GM12864 (cell line): ENCODE measurements around the gene SEMA4C.

ENCODE experiments used
- DNase-seq: peaks from one replicate; pipeline ENCODE4 v3.0.0-alpha.2; 2011; ENCODE audit warnings: low read depth
- H3K4me3 ChIP-seq: 2 replicates; pipeline ENCODE4 v1.5.1; 2011; ENCODE audit warnings: mild to moderate bottlenecking, low read depth, low read length, control low read depth
- TF ChIP-seq, protein P1 (sequence below): IDR thresholded peaks from 2 replicates; pipeline ENCODE4 v1.5.1; 2011; ENCODE audit warnings: low read depth, mild to moderate bottlenecking, moderate library complexity, low read length, control low read depth, inconsistent platforms; ENCODE audit errors: missing control alignments

Gene SEMA4C

DNA sequence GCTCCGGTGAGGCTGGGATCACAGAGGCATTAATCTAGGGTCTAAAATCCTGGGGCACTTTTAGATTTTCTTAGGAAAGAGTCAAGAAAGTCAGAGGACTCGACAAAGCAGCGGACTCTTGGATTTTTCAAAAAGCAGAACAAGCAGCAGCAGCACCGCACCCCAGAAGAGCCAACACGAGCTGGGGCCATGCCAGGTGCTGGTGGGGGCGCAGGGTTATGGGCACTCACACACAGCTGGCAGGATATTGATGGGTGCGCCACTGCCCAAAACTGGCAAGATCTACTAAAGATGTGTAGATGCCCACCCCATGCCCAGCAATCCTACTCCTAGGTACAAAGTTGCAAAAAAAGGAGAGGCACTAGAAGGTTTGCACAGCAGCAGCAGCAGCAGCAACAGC lies 33.9 kb upstream of the SEMA4C start:
- TF ChIP-seq, protein P1, sequence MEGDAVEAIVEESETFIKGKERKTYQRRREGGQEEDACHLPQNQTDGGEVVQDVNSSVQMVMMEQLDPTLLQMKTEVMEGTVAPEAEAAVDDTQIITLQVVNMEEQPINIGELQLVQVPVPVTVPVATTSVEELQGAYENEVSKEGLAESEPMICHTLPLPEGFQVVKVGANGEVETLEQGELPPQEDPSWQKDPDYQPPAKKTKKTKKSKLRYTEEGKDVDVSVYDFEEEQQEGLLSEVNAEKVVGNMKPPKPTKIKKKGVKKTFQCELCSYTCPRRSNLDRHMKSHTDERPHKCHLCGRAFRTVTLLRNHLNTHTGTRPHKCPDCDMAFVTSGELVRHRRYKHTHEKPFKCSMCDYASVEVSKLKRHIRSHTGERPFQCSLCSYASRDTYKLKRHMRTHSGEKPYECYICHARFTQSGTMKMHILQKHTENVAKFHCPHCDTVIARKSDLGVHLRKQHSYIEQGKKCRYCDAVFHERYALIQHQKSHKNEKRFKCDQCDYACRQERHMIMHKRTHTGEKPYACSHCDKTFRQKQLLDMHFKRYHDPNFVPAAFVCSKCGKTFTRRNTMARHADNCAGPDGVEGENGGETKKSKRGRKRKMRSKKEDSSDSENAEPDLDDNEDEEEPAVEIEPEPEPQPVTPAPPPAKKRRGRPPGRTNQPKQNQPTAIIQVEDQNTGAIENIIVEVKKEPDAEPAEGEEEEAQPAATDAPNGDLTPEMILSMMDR = no peak
- DNase-seq = no peak
- no peak overlapping the region for H3K4me3 ChIP-seq

DNA sequence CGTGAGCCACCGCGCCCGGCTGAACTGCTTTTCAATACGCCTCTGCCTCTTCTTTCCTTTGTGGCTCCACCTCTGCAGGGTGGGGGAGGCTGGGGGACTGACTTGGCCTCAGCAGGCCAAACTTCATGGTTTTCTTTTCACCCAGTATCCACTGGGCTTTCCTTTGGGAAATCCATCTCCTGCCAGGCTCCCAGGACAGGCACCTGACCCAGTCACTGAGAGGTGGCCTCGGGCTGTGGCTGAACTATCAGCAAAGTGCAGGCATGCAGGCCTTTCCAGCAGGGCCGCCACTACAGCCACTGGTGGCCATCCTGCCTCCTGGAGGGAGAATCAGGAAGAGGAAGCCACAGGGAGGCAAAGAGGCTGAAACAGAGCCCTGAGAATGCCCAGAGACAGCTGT lies 33.4 kb upstream of the SEMA4C start:
- H3K4me3 ChIP-seq = no peak overlapping the region
- TF ChIP-seq, protein P1 = no peak
- DNase-seq = no peak

DNA sequence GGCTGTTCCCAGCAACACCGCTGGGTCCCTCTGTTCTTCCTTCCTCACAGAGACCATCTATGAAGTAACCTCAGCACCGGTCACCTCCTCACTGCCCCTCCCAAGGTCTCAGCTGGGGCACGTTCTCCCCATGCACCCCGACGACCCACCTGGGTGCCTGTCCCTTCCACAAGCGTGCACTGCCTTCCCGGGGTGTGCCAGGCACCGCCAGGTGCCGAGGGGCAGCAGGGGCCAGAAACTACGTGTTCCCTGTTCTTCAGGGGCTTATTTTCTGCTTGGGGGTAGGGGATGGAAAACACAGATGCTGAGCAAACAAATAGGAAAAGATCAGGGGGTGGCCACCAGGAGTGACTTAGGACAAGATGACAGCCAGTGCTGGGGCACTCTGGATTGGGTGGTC lies 30.4 kb upstream of the SEMA4C start:
- no peak overlapping the region for H3K4me3 ChIP-seq
- TF ChIP-seq, protein P1 = no peak
- no peak for DNase-seq

DNA sequence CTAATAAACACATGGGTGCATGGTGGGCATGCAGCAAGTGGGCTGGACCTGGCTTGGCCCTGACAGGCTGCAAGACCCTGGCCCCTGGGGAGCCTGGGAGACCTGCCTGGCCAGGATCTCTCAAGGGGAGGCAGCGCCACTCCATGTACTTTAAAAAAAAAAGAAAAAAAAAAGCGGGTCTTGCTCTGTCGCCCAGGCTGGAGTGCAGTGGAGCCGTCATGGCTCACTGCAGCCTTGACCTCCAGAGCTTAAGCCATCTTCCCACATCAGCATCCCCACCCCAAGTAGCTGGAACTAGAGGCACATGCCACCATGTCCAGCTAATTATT lies 29.5 kb upstream of the SEMA4C start:
- no peak overlapping the region for H3K4me3 ChIP-seq
- no peak for DNase-seq
- TF ChIP-seq, protein P1 = no peak

DNA sequence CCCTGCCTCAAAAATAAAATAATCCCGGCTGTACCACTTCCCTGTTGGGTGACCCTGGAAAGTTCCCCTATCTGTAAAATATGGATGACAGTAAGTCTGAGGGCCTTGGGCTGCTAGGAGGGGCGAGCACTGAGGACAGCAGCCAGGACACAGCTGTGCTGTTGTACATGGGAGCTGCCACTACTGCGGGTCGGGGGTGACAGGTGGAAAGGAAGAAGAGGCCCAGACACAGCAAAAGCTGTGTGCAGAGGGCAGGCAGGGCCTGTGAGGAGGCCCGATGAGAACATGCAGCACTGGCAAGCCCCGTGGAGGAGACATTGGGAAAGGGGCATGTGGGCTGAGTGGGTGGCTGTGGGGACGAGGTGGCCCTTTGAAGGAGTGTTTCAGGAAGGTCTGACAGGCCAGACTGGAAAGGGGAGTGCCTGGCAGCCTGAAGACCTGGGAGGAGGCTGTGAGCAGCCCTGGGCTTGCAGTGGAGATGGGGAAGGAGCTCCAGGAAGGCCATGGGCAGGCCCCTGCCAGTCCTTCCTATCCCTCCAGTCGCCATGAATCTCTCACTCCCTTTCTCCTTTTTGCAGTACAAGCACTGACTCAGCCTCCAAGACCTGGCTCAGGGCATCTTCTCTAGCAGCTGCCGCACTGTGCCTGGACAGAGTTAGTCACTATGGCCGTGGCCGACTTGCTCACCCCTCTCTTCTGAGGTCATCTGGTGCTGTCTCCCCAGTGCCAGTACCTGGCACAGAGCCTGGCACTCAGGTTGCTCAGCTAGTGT lies 28.9 kb upstream of the SEMA4C start:
- TF ChIP-seq, protein P1 = no peak
- no peak overlapping the region for H3K4me3 ChIP-seq
- DNase-seq = no peak

DNA sequence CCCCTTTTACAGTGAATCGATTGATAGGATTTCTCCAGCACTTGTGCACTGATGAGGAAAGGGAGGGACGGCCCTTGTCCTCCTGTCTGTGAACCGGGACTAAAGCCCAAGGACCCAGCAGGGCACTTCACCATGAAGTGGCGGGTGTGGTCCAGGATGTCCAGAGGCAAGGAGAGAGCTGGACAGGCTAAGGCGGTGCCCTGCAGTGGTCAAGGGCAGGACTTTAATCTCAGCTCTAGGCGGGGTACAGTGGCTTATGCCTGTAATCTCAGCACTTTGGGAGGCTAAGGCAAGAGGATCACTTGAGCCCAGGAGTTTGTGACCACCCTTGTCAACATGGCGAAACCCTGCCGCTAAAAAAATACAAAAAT lies 28.2 kb upstream of the SEMA4C start:
- DNase-seq = no peak
- TF ChIP-seq, protein P1 = no peak
- H3K4me3 ChIP-seq = no peak overlapping the region

DNA sequence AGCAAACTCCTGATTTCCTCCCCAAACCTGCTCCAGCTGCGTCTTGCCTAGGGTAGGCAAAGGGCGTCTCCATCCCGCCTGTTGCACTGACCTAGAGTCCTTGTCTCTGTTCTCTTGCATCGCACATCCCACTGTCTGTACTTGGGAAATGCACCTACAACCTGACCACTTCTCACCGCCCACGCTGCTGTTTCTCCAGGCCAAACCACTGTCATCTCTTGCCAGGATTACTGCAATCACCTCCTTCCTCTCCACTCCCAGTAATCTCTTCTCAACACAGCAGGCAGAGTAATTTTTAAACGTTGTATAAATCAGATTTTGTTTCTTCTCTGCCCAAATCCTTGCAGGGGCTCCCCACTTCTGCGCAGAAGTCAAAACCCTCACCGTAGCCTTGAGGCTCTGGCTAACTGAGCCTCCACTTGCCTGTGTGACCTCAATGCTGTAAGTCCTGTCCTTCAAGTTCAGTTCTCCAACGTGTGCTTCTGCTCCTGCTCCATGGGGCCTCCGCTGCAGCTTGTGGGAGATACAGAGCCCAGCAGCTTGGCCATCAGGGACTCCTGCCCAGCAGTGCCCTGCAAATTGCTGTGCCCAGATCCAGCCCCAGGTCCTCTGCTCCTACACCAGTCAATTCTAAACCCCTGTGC lies 27.7 kb upstream of the SEMA4C start:
- TF ChIP-seq, protein P1 = no peak
- H3K4me3 ChIP-seq = no peak overlapping the region
- DNase-seq = no peak
